Iris pigment epithelial cell (primary cell): ENCODE measurements around the gene TSPAN11.
"Not testable (repeated sequence)": the region's sequence is repeated elsewhere in the genome, so short reads cannot be mapped to it uniquely, and the experiment has no call there.

ENCODE experiments used
- DNase-seq: peaks from one replicate; pipeline ENCODE4 v3.0.0-alpha.2; 2011; ENCODE audit warnings: low read depth

TSPAN11 gene, protein sequence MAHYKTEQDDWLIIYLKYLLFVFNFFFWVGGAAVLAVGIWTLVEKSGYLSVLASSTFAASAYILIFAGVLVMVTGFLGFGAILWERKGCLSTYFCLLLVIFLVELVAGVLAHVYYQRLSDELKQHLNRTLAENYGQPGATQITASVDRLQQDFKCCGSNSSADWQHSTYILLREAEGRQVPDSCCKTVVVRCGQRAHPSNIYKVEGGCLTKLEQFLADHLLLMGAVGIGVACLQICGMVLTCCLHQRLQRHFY

DNA sequence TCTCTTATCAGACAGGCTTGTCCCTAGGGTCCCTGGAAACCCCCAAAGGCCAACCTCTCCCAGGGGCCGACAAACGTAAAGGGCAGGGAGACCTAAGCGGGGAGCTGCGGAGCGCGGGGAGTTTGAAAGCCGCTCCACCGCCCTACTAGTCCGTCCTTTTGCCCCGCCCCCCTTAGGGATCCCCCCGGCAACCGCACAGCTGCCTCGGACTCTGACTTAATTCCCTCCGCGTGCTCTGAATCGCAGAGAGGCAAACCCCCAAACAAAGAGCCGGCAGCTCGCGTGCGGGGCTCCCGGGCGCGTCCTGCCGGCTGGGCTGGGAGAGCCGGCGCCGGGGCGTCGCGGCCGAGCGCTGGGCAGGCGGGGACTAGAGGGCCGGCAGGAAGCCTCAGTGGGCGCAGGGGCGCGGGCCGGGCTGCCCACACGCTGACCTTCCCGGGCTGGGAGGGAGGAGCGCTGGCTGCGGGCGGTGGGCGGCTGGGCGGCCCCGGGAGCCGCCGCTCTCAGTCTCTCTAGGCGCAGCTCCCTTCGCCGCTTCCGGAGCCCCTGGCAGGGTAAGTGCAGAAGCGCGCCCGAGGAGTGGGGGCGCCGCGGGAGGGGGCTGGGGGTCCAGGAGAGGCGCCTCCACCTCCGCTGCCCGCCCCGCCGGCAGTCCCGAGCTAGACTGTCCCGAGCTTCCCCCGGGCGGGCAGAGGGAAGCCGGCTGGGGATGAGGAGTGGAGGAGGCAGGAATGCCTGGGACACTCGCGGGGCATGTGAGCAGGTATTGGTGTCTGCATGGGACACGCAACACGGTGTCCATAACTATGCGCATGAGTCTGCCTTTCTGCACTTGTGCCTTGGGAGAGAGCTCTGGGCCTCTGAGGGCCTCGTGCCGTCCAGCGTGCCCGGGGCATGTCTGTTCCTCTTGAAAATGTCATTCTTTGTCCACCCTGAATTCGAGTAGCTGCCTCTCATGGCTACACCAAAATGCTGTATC is at the start of gene TSPAN11:
Gene TSPAN11 (plus strand): TSS at position 506 of the 979 bp plus-strand sequence. CDS start 27,244 bp downstream, outside the sequence.
- DNase-seq = peak; percentile 48

DNA sequence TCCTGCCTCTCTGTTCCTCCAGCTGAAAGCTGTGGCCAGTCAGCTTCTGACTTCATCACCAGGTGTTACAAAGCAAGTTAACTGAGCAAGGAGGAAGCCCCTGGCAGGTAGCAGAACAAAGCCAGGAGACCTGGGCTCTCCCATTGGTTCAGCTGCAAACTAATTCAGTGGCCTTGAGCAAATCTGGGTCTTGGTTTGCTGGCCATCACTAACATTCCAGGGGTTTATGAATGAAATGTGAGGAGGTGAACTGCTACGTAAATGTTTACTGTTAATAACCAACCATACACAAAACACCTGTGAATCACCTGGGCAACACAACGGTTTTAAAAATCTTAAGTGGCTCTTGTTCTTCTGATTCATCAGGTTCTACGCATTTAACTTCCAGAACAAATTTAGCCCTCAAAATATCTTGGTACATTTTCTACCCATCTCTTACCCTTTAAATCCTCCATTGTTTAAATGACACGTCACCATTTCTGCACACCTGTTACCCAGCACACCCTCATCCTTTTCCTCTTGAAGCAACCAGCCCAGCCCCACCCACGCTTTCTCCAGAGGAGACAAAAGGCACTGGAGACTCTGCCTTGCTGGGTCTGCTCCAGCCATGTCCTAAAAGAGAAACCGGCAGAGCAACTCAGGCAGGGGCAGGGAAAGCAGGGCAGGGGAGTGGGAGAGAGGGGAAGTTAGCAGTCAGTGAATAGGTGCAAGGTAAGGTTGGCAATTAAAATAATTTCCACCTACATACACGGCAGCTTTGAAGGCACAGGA is 49.3 kb upstream of the TSPAN11 start:
- DNase-seq = no peak

DNA sequence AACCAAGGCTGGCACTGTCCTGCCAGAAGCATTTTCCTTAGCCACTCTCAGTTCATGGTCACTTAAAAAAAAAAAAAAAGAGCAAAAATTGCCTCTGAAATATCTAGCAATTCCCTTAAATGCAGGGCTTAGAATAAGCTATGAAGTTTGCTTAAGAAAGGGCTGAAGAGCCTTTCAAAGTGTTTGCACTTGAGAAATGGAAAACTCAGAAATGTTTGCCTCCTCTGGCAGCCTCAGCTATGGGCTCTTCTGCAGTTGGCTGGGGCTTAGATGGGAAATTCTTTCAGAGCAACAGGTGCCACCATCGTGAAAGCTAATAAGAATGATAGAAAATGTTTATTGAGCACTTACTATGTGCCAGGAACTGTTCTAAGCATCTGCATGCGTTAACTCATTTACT is 48.5 kb upstream of the TSPAN11 start:
- DNase-seq = no peak

DNA sequence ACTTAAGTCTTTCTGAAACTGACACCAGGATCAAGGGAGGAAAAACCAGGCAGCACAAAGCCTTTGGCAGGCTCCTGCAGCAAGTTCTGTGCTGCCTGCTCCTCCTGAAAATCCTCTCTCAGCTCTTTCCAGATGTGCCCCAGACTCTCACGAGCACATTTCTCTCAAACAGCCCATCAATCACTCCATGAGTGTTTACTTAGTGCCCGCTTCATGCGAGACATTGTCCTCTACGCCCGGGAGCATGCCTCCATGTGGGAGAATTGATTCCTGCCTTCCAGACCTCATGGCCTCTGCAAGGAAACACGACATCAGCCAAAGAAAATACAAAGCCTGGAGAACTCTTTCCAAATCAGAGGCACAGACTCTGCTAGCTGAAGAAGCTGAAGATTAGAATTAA is 46.5 kb upstream of the TSPAN11 start:
- no peak for DNase-seq

DNA sequence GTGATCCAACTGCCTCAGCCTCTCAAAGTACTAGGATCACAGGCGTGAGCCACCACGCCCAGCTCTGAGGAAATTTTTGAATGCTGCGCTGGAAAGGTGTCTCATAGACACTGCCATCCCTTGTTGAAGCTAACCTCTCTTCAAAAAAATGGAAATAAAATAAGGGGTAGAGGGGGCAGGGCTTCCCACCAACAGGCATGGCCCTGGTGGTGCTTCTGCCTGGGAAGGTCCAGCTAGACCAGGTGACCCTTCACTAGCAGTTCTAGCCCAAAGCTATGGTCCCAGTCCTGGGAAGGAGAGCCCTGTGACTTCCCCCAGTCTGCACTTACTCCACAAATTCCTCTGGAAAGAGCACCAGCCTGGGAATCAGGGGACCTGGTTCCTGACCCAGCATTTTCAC is 45.7 kb upstream of the TSPAN11 start:
- no peak for DNase-seq

DNA sequence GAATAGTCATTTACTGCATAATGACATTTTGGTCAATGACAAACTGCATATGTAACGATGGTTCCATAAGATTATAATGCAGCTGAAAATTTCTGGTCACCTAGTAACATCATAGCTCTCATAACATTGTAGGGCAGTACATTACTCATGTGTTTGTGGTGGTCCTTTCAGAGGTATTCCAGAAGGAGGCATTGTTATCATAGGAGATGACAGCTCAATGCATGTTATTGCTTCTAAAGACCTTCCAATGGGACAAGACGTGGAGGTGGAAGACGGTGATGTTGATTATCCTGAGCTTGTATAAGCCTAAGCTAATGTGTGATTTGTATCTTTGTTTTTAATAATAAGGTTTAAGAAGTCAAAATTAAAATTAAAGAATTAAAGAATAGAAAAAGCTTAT is 43.8 kb upstream of the TSPAN11 start:
- DNase-seq = peak; percentile 16

DNA sequence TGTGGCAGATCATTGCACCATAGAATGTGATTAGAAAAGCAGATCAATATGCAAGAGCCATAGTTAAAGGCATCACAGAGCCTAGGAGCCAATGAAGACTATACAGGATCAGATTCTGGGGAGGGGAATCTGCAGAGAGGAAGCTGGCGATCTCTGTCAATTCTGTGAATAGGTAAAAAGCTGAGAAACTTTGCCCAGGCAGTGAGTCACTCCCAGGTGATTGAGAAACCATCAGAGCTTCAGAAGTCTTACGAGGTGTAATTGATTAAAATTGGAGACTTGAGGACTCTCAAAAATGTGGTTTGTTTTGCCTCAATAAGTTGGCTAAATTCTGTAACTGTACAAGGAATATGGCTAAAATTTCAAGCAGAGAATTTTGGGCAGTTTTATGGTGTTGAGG is 41.7 kb upstream of the TSPAN11 start:
- no peak for DNase-seq

DNA sequence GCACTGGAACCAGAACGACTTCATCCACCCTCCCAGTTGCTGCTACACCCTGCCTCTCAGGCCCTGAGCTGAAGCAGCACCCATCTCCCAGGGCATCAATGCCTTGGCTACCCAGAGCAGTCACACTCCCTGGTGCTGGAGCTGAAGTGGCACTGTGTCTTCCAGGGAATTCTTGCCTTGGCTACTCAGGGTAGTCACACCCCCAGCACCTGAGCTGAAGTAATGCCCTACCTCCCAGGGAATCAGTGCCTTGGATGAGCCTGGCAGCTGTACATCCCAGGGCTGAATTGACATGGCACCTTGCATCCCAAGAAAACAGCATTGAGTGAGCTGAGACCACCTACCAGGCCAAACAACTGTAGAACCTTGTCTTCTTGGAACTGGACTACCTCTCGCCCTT is 41.2 kb upstream of the TSPAN11 start:
- DNase-seq = no peak

DNA sequence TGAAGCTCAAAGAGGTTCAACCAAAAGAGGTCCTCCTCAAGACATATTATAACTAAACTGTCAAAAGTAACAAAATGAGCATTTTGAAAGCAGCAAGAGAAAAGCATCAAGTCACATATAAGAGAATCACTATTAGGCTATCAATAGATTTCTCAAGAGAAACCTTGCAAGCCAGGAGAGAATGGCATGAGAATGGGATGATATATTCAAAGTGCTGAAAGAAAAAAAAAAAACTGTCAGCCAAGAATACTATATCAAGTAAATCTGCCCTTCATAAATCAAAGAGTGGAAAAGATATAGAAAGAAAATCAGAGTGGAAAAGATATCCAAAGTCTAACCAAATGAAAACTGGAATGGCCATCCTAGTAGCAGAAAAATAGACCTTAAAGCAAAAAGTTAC is 39.3 kb upstream of the TSPAN11 start:
- DNase-seq = no peak

DNA sequence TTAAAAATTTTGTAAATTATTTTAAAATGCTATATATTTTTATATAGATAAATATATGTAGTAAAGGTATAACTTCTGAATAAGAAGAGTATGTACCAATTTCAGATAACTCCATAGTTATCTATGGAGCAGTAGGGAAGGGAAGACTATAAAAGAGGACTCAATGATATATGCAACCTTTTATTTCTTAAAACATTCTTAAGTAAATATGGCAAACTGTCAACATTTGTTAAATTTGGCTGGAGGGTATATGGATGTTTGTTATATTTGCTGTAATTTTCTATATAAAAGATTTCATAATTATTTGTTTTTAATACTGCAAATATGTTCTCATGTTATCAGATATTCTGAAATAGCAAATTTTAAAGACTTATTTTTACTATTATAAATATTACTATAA is 38.3 kb upstream of the TSPAN11 start:
- DNase-seq = no peak

DNA sequence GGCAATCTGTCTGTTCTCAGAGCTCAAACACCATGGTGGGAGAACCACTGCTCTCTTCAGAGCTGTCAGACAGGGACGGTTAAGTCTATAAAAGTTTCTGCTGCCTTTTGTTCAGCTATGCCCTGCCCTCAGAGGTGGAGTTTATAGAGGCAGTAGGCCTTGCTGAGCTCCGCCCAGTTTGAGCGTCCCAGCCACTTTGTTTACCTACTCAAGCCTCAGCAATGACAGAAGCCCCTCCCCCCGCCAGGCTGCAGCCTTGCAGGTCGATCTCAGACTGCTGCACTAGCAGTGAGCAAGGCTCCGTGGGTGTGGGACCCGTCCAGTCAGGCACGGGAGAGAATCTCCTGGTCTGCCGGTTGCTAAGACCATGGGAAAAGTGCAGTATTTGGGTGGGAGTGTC is 32.0 kb upstream of the TSPAN11 start:
- not testable (repeated sequence) for DNase-seq

DNA sequence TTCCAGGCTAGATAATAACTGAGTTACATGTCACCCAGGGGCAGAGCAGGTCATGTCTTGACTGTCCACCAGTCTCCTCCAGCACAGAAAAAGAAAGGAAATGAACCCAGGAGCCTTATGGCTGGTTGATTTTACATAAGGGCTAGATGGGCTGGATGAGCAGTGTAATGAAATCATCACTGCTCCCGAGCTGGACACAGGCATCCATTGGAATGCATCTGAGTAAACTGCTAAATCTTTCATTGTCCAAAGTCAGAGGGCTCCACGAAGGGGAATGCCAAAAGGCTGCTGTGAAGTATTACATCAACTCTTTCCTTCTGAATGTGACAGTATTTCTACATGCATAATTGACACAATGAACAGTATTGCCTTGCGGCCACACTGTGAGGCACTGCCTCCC is 30.1 kb upstream of the TSPAN11 start:
- DNase-seq = peak; percentile 51

DNA sequence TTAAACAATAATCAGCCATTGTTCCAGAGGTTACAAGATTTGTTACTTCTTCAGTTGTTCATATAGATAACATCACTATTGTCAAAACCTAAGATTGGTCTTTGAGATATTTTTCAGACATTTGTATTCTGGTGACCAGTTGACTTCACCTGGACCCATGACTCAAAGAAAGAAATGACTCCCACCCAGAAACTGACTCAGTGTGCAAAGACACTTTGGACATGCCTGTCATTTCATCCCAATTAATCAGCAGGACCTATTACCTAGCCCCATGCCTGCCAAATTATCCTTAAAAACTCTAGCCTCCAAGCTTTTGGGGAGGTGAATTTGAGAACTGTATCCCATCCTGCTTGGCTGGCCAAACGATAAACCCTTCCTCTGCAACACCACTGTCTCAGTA is 27.7 kb upstream of the TSPAN11 start:
- DNase-seq = no peak

DNA sequence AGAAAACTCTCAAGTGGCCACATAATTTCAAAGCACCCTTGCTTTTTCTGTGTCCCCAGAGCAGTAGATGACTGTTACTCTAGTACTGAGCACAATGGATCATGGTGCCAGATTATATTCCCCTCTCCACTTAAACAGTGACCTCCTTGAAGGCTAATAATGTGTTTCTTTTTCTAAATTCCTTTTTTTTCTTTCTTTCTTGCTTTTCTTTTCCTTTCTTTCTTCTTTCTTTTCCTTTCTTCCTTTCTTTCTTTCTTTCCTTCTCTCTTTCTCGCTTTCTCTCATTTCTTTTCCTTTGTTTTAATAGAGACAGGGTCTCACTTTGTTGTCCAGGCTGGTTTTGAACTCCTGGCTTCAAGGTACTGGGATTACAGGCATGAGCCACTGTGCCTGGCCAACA is 26.2 kb upstream of the TSPAN11 start:
- DNase-seq = no peak

DNA sequence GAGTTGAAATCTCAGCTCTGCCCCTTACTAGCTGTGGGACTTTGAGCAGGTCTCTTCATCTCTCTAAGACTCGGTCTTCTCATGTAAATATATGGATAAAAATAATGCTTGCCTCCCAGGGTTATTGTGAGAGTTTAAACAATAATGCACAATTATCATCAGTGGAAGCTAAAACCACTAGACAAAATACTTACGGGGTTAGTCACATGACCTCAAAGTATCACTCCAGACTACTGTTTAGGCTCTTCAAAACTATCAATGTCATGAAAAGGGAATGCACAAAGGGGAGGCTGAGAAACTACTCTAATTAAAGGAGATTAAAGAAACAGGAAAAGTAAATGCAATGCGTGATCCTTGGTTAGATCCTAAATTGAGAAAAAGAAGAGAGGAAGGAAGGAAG is 24.5 kb upstream of the TSPAN11 start:
- peak; percentile 55 for DNase-seq

DNA sequence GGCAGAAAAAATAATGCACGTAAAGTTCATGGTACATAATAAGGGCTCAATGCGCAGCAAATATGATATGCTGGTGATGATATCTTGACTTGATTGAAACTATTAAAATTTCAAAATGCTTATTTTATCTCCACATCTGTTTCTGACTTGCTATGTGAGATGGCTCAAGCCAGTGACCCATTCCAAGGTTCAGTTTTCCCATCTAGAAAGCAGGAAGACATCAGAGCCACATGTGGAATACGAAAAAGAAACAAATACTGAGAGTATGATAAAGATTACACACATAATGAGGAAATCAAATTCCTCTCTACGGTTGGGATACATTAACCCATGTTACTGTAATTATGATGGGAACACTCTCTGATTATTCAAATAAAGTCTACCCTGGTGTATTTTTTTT is 24.0 kb upstream of the TSPAN11 start:
- DNase-seq = no peak

DNA sequence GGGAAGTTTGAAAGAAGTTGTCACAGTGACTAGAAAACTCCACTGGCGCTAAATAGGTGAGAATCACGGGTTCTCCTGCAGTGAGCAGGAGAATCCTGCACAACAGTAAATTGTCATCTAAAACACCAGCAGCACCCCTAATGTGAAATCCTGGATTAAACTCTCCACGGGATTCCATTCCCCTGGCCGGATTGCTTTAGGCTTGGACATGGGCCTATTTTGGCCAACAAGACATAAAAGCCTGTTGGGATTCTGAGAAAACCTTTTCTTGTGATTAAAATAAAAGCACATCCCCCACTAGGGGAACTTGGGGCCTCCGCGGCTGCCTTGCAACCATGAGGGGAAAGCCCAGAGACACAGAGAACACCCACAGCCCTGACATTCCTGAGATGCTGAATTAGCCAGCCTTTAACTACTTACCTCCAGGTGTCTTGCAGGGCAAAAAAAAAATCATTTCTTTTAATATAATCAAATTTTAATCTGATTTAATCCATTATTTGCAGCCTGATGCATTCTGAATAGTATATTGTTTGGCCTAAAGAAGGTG is 21.0 kb upstream of the TSPAN11 start:
- DNase-seq = no peak

DNA sequence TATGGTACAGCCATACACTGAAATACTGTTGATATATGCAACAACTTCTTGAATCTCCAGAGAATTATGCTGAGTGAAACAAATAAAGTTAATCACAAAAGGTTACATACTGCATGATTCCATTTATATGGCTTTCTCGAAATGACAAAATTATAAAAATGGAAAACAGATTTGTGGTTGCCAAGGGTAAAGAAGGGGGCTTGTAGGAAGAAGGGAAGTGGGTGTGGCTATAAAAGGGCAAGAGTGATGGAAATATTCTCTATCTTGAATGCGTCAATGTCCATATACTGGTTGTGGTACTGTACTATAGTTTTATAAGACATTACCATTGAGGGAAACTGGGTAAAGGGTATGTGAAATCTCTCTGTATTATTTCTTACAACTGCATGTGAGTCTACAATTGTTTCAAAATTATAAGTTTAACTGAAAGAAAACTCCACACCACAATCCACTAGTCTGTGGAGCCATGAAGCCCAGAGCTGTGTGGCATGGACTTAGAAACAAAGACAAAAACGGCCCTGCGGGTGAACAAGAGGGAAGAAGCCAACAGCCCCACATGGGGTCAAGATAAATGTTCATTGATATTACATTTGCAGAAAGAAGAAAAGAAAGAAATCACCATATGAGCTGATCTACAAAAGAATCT is 18.3 kb upstream of the TSPAN11 start:
- no peak for DNase-seq

DNA sequence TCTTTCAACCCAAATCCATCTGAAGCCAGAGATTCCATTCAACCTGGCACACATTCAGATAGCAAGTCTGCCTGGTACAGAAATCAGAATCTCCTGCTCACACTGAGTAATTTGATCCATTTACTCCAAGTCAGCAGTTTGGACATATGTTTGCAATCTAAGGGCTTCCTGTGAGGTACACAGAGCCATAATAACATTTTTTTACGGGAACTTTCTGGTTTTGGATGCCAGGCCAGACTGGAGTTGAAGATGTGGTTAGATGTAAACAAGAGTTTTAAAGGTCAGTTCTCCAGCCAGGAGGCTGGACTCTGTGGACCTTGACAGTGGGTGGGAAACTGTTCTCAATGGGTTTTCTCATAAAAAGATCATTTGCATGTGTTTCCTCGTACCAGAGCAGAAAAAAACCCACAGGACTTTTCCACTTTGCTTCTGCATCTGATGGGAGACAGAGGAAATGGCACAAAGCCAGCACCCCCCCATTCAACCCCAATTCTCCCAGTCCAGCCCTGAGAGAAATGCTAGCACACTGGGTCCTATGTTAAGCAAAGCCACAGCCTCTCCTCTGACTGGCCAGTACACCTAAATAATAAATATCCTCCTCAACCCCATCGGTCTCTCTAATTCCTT is 17.7 kb upstream of the TSPAN11 start:
- DNase-seq = peak; percentile 94

DNA sequence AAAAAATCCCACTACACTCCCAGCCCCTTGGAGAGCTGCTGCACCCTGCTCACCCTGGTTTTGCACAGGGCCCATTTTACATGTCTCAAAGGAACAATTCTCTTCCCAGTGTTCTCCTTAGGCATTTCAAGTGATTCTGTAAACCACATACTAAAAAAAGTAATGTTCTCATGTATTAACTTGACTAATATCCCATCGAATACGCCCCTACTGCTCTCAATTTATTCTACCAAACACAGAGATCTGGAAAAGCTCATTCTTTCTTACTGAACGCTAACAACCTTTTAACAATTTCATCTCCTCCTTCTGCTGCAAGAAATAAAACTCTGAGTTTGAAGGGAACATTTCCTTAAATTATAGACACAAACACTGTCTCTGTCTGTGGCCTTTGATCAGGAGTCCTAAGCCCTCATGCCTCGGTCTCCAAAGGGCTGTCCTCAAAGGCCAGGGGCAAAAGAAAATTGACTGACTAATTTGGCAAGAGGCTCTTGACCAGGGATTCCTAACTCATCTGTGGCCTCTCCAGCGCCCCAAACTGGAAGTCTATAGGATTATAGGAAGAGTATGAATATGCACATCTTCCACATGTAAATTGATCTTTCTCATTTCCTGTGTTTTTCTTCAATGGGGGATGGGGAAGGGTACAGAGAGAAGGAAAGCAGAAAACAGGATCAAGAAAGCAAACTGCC is 17.1 kb upstream of the TSPAN11 start:
- DNase-seq = peak; percentile 26

DNA sequence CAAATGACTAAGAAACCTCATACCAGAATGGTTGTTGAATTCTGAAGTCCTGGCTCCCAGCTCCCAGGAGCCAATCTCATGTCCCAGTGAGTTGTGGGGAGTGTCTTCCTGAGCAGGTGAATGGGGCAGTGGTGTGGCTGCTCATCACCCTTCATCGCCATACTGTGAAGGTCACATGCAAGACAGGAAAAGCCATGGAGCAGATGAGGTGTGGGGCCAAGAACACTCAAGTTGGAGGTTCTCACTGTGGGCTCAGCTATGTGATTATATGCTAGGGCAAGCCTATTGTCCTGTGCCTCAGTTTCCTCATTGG is 16.6 kb upstream of the TSPAN11 start:
- no peak for DNase-seq
